Measurements from ENCODE around the gene DYRK3.

The DYRK3 gene

DNA sequence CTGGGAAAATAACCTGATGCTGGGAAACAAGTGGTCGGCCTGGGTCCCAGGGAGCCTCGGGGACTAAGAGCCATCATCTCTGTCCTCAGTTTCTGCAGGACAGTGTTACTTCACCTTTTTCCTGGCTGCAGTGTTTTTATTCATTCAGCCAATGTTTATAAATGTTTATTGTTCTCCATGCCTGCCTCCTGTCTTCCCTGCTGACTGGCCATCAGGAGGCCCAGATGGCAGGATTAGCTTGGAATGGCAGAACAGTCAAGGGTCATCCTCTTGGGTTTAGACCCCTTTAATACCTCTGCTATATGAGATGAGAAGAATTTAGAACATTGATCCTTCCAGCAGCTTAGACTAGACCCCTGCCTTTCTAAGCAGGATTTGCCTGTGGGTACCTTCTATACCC, 62.7 kb downstream of the DYRK3 start:
- Histone ChIP-seq H3K4me3 (ENCODE audit: low read length) (no peak overlapping the region), H3K36me3 (ENCODE audit: insufficient read depth, low read length) (peaks cover 10% of the 10 kb centered on the region), H3K9ac (ENCODE audit: low read depth, low read length) (no peak overlapping the region), H3K4me2 (ENCODE audit: low read length) (no peak overlapping the region), H3K9me3 (replicated peaks; ENCODE audit: low read length) (no peaks in the 10 kb centered on the region), H3K4me1 (ENCODE audit: control insufficient read depth, insufficient read depth, low read length) (peaks cover 34% of the 10 kb centered on the region), H3K27me3 (ENCODE audit: control insufficient read depth, insufficient read depth, low read length) (no peaks in the 10 kb centered on the region)

All from skeletal muscle satellite cell (primary cell).